Panc1 (cell line): ENCODE measurements around the gene TRH. TPM values are rescaled to one million over a fixed set of nuclear protein-coding genes. Genes with fewer than 3 reads are reported as not detected.

Source experiments
- ATAC-seq: fragments of 200-7000 bp; cut with Tn5 transposase; 2 replicates; pipeline ENCODE4 v1.9.1; 2020; ENCODE audit warnings: mild to moderate bottlenecking, moderate library complexity
- BruUV-seq: library from RNA; stranded (reverse); fragments of 400-500 nt; replicated peaks from 2 replicates; lab custom pipeline; 2021; lab: Mats Ljungman, UMichigan
- CTCF ChIA-PET: fragments of 300-600 bp; sonication (Branson Sonifier 250); formaldehyde crosslinking; loops from one replicate; lab custom pipeline; 2022; ENCODE audit warnings: antibody characterized with exemption; lab: Charles Lee
- POLR2A ChIA-PET: fragments of 300-600 bp; sonication (Branson Sonifier 250); formaldehyde crosslinking; loops from one replicate; lab custom pipeline; 2022; ENCODE audit warnings: antibody characterized with exemption; lab: Charles Lee
- DNase-seq: peaks from one replicate; pipeline ENCODE4 v3.0.0-alpha.2; 2010; ENCODE audit warnings: low read depth, low spot score
- H3K27ac ChIP-seq: 2 replicates; pipeline ENCODE4 v1.5.1; 2011; ENCODE audit warnings: mild to moderate bottlenecking, low read length, inconsistent platforms
- H3K27me3 ChIP-seq: fragments of 200-500 bp; sonication (Bioruptor generic); 2 replicates; pipeline ENCODE4 v1.6.0; 2014; ENCODE audit warnings: low read length, inconsistent platforms; ENCODE audit not compliant: control insufficient read depth, insufficient read depth
- H3K36me3 ChIP-seq: fragments of 200-500 bp; sonication (Bioruptor generic); 2 replicates; pipeline ENCODE4 v1.5.1; 2014; ENCODE audit warnings: inconsistent platforms, mild to moderate bottlenecking, low read length, moderate library complexity; ENCODE audit not compliant: control insufficient read depth, insufficient read depth
- H3K4me1 ChIP-seq: 2 replicates; pipeline ENCODE4 v1.5.1; 2011; ENCODE audit warnings: inconsistent platforms, mild to moderate bottlenecking, low read length, moderate library complexity; ENCODE audit not compliant: control insufficient read depth, insufficient read depth
- H3K4me3 ChIP-seq, 2 experiments: 2 replicates each; pipeline ENCODE4 v1.5.1; 2011 to 2012; ENCODE audit warnings: low read depth in 2 of 2, low read length in 2 of 2, mild to moderate bottlenecking in 2 of 2, inconsistent platforms in 1 of 2, moderate library complexity in 1 of 2
- H3K9me3 ChIP-seq: fragments of 200-500 bp; sonication (Bioruptor generic); 2 replicates; pipeline ENCODE4 v1.5.1; 2014; ENCODE audit warnings: low read depth, mild to moderate bottlenecking, inconsistent platforms, low read length, moderate library complexity; ENCODE audit not compliant: control insufficient read depth, insufficient read depth
- POLR2AphosphoS5 ChIP-seq: IDR thresholded peaks from 2 replicates; pipeline ENCODE4 v1.6.1; 2012; ENCODE audit warnings: mild to moderate bottlenecking, low read depth, low read length, moderate library complexity
- SIN3A ChIP-seq: IDR thresholded peaks from 2 replicates; pipeline ENCODE4 v1.6.1; 2012; ENCODE audit warnings: low read depth, mild to moderate bottlenecking, low read length, moderate library complexity, borderline replicate concordance; ENCODE audit not compliant: insufficient read depth
- TCF7L2 ChIP-seq: IDR thresholded peaks from 2 replicates; pipeline ENCODE4 v1.6.1; 2011; ENCODE audit warnings: mild to moderate bottlenecking, low read depth, low read length, inconsistent platforms
- in situ Hi-C: cut with HindIII; loops from 2 replicates; pipeline ENCODE4 v1.10.0; 2016; ENCODE audit warnings: low sequenced_read_pairs, low pct_unique_long_range_greater_than_20kb
- intact Hi-C: fragments of 100-400 bp; cut with micrococcal nuclease; formaldehyde crosslinking; loops from one replicate; pipeline ENCODE4 v1.10.0; 2022; ENCODE audit not compliant: unreplicated experiment
- total RNA-seq: library from RNA; stranded (reverse); gene quantifications from one replicate; pipeline ENCODE4 v1.2.1, GENCODE V29; 2021; ENCODE audit not compliant: unreplicated experiment
- TF ChIP-seq, protein P1 (sequence below): fragments of 450-650 bp; IDR thresholded peaks from 2 replicates; pipeline ENCODE4 v1.5.1; 2017; ENCODE audit warnings: mild to moderate bottlenecking
- TF ChIP-seq, protein P2 (sequence below), 2 experiments: IDR thresholded peaks; 2 replicates each; pipeline ENCODE4 v1.6.1; 2011 to 2012; ENCODE audit warnings: low read depth in 2 of 2, control low read depth in 1 of 2, low read length in 1 of 2, mild to moderate bottlenecking in 1 of 2, moderate library complexity in 1 of 2; ENCODE audit not compliant: insufficient read depth in 1 of 2

Gene TRH
- total RNA-seq, 1 experiment from 2014 or later: not detected

DNA sequence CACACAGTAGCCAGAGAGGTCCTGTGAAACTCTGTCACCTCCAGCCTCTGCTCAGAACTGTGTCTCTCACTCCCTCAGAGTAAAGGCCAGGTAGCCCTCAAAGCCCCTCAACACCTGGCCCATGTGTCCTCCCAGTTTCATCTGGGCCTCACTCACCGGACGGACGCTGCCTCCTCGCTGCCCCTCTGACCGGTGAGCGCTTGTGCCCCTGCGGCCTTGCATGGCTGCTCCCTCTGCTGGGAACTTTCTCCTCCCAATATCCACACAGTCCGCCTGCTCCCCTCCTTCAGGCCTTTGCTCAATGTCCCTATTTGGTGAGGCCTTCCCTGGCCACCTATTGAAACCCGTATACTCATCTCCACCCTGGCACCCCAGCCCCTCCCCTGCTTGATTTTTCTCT is 36.8 kb upstream of the TRH start:
- no TSS peak for BruUV-seq
- Histone ChIP-seq H3K27me3 (no peaks in the 10 kb centered on the region), H3K4me1 (no peaks in the 10 kb centered on the region), H3K36me3 (no peaks in the 10 kb centered on the region), H3K27ac (no peak overlapping the region), H3K4me3 (no peak overlapping the region), H3K9me3 (no peaks in the 10 kb centered on the region)
- no peak for TF ChIP-seq SIN3A
- TF ChIP-seq POLR2AphosphoS5: no peak
- no peak for TF ChIP-seq TCF7L2
- TF ChIP-seq, protein P1, sequence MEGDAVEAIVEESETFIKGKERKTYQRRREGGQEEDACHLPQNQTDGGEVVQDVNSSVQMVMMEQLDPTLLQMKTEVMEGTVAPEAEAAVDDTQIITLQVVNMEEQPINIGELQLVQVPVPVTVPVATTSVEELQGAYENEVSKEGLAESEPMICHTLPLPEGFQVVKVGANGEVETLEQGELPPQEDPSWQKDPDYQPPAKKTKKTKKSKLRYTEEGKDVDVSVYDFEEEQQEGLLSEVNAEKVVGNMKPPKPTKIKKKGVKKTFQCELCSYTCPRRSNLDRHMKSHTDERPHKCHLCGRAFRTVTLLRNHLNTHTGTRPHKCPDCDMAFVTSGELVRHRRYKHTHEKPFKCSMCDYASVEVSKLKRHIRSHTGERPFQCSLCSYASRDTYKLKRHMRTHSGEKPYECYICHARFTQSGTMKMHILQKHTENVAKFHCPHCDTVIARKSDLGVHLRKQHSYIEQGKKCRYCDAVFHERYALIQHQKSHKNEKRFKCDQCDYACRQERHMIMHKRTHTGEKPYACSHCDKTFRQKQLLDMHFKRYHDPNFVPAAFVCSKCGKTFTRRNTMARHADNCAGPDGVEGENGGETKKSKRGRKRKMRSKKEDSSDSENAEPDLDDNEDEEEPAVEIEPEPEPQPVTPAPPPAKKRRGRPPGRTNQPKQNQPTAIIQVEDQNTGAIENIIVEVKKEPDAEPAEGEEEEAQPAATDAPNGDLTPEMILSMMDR: no peak
- TF ChIP-seq, protein P2, sequence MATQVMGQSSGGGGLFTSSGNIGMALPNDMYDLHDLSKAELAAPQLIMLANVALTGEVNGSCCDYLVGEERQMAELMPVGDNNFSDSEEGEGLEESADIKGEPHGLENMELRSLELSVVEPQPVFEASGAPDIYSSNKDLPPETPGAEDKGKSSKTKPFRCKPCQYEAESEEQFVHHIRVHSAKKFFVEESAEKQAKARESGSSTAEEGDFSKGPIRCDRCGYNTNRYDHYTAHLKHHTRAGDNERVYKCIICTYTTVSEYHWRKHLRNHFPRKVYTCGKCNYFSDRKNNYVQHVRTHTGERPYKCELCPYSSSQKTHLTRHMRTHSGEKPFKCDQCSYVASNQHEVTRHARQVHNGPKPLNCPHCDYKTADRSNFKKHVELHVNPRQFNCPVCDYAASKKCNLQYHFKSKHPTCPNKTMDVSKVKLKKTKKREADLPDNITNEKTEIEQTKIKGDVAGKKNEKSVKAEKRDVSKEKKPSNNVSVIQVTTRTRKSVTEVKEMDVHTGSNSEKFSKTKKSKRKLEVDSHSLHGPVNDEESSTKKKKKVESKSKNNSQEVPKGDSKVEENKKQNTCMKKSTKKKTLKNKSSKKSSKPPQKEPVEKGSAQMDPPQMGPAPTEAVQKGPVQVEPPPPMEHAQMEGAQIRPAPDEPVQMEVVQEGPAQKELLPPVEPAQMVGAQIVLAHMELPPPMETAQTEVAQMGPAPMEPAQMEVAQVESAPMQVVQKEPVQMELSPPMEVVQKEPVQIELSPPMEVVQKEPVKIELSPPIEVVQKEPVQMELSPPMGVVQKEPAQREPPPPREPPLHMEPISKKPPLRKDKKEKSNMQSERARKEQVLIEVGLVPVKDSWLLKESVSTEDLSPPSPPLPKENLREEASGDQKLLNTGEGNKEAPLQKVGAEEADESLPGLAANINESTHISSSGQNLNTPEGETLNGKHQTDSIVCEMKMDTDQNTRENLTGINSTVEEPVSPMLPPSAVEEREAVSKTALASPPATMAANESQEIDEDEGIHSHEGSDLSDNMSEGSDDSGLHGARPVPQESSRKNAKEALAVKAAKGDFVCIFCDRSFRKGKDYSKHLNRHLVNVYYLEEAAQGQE (IDR thresholded peaks at IDR 0.05; ENCODE audit: insufficient read depth in 1 of 2, low read depth in 2 of 2, low read length in 1 of 2): no peak
- in situ Hi-C loops: no loop called here
- CTCF ChIA-PET: interaction anchor here (0.6 kb wide), 2 partner anchors 10 to 147 kb away, joined by 3 read pairs; no protein-coding TSS in a partner anchor
- POLR2A ChIA-PET: no interaction called here
- ATAC-seq: no peak
- no peak for DNase-seq
- intact Hi-C loops: no loop called here

DNA sequence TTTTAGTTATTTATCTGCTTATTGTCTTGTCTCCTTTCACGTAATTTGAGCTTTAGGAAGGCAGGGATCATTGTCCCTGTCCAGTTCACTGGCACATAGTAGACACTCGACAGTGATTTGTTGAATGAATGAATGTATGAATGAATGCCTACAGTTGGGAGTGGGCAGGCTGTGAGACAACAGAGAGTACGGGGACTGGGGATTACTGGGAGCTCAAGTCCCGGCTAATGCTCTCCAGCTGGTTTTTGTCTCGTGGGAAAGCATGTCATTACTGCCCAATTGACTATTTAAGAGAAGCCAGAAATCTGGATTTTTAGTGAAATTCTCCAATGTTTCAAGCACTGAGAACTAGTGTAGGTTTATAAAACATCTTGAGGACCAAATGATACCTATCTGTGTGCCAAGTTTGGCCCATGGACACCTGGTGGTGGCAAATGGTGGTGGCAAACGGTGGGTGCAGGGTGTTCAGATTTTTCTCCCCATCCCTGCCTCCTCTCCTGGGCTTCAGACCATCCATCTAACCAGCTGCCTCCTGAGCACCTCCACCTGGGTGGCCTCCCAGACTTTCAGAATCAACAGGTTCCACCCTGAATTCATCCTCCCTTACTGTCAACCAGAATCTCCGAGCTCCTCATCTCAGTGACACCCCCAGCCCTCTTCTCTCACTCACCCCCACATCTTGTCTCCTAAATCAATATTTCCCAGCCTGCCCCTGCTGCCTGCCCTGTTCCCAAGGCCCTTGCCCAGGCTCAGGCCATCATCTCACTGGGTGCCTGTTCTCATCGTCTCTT is 36.2 kb upstream of the TRH start:
- intact Hi-C loops (no loop called here), in situ Hi-C loops (no loop called here)
- CTCF ChIA-PET: interaction anchor here (0.6 kb wide), 2 partner anchors 11 to 146 kb away, joined by 3 read pairs; no protein-coding TSS in a partner anchor
- no TSS peak for BruUV-seq
- no peak for ATAC-seq
- no peak overlapping the region for H3K27ac ChIP-seq
- no peaks in the 10 kb centered on the region for H3K27me3 ChIP-seq
- H3K36me3 ChIP-seq: no peaks in the 10 kb centered on the region
- H3K9me3 ChIP-seq: no peaks in the 10 kb centered on the region
- no peak overlapping the region for H3K4me3 ChIP-seq
- H3K4me1 ChIP-seq: no peaks in the 10 kb centered on the region
- TF ChIP-seq POLR2AphosphoS5: no peak
- TF ChIP-seq, protein P1: peak; percentile 34
- TF ChIP-seq, protein P2 (IDR thresholded peaks at IDR 0.05; ENCODE audit: insufficient read depth in 1 of 2, low read depth in 2 of 2, low read length in 1 of 2): no peak
- no peak for DNase-seq
- POLR2A ChIA-PET: interaction anchor here (0.6 kb wide), 1 partner anchor 75 kb away, joined by 3 read pairs; no protein-coding TSS in a partner anchor
